ENCODE data around the gene LRRC73. TPM values are rescaled to one million over a fixed set of nuclear protein-coding genes. Genes with fewer than 3 reads are reported as not detected.
"Not testable (repeated sequence)": the region's sequence is repeated elsewhere in the genome, so short reads cannot be mapped to it uniquely, and the experiment has no call there.

Gene LRRC73
- polyA plus RNA-seq, 2 donors: 0.14 to 0.24 TPM

- Histone ChIP-seq H3K27me3 (ENCODE audit: control insufficient read depth in 1 of 2, insufficient read depth in 2 of 2, low read length in 2 of 2) (no peaks in the 10 kb centered on the region), H3K4me3 (ENCODE audit: low read depth in 1 of 2, low read length in 2 of 2) (no peak overlapping the region), H3K4me1 (ENCODE audit: control insufficient read depth in 2 of 2, insufficient read depth in 2 of 2, low read length in 1 of 2) (peaks cover 0 to 5% of the 10 kb centered on the region in 2 donors), H3K36me3 (ENCODE audit: control insufficient read depth in 2 of 2, insufficient read depth in 2 of 2, low read length in 1 of 2) (peaks cover 4 to 47% of the 10 kb centered on the region in 2 donors), H3K9me3 (ENCODE audit: control insufficient read depth in 2 of 2, insufficient read depth in 1 of 2, low read depth in 1 of 2, low read length in 1 of 2) (peaks cover 0 to 2% of the 10 kb centered on the region in 2 donors), H3K27ac (ENCODE audit: low read depth in 2 of 2, low read length in 1 of 2) (no peak overlapping the region)
- 92% methylated on average over 26 of the region's 26 CpGs for WGBS, 2 donors
Observed at GRCh38 chr6:43504756-43505593, 5.2 kb downstream of the LRRC73 start.

GRCh38 chr6:43503443-43503842 lies 6.7 kb downstream of the LRRC73 start:
- Histone ChIP-seq H3K36me3 (ENCODE audit: control insufficient read depth in 2 of 2, insufficient read depth in 2 of 2, low read length in 1 of 2) (peaks cover 12 to 62% of the 10 kb centered on the region in 2 donors), H3K4me3 (ENCODE audit: low read depth in 1 of 2, low read length in 2 of 2) (no peak overlapping the region), H3K4me1 (ENCODE audit: control insufficient read depth in 2 of 2, insufficient read depth in 2 of 2, low read length in 1 of 2) (peaks cover 0 to 2% of the 10 kb centered on the region in 2 donors), H3K9me3 (ENCODE audit: control insufficient read depth in 2 of 2, insufficient read depth in 1 of 2, low read depth in 1 of 2, low read length in 1 of 2) (peaks cover 0 to 2% of the 10 kb centered on the region in 2 donors), H3K27ac (ENCODE audit: low read depth in 2 of 2, low read length in 1 of 2) (no peak overlapping the region), H3K27me3 (ENCODE audit: control insufficient read depth in 1 of 2, insufficient read depth in 2 of 2, low read length in 2 of 2) (no peaks in the 10 kb centered on the region)
- WGBS, 2 donors: 85 to 87% methylated on average over 8 of the region's 8 CpGs

- H3K4me3 ChIP-seq (ENCODE audit: low read depth in 1 of 2, low read length in 2 of 2): no peak overlapping the region
- H3K27ac ChIP-seq (ENCODE audit: low read depth in 2 of 2, low read length in 1 of 2): no peak overlapping the region
- peaks cover 0 to 2% of the 10 kb centered on the region in 2 donors for H3K4me1 ChIP-seq (ENCODE audit: control insufficient read depth in 2 of 2, insufficient read depth in 2 of 2, low read length in 1 of 2)
- H3K27me3 ChIP-seq (ENCODE audit: control insufficient read depth in 1 of 2, insufficient read depth in 2 of 2, low read length in 2 of 2): no peaks in the 10 kb centered on the region
- peaks cover 0 to 2% of the 10 kb centered on the region in 2 donors for H3K9me3 ChIP-seq (ENCODE audit: control insufficient read depth in 2 of 2, insufficient read depth in 1 of 2, low read depth in 1 of 2, low read length in 1 of 2)
- H3K36me3 ChIP-seq (ENCODE audit: control insufficient read depth in 2 of 2, insufficient read depth in 2 of 2, low read length in 1 of 2): peaks cover 12 to 65% of the 10 kb centered on the region in 2 donors
- 64 to 75% methylated on average over 4 of the region's 4 CpGs for WGBS, 2 donors
Observed at GRCh38 chr6:43502666-43503065, 7.5 kb downstream of the LRRC73 start.

GRCh38 chr6:43500921-43501320 lies 9.2 kb downstream of the LRRC73 start:
- H3K27ac ChIP-seq (ENCODE audit: low read depth in 2 of 2, low read length in 1 of 2): no peak overlapping the region
- peaks cover 0 to 2% of the 10 kb centered on the region in 2 donors for H3K9me3 ChIP-seq (ENCODE audit: control insufficient read depth in 2 of 2, insufficient read depth in 1 of 2, low read depth in 1 of 2, low read length in 1 of 2)
- H3K36me3 ChIP-seq (ENCODE audit: control insufficient read depth in 2 of 2, insufficient read depth in 2 of 2, low read length in 1 of 2): peaks cover 12 to 65% of the 10 kb centered on the region in 2 donors
- WGBS, 2 donors: 98% methylated on average over 3 of the region's 3 CpGs
- no peaks in the 10 kb centered on the region for H3K27me3 ChIP-seq (ENCODE audit: control insufficient read depth in 1 of 2, insufficient read depth in 2 of 2, low read length in 2 of 2)
- no peak overlapping the region for H3K4me3 ChIP-seq (ENCODE audit: low read depth in 1 of 2, low read length in 2 of 2)
- peaks cover 4 to 7% of the 10 kb centered on the region in 2 donors for H3K4me1 ChIP-seq (ENCODE audit: control insufficient read depth in 2 of 2, insufficient read depth in 2 of 2, low read length in 1 of 2)

GRCh38 chr6:43499028-43499815 lies 10.9 kb downstream of the LRRC73 start:
- WGBS, 2 donors: 81 to 82% methylated on average over 12 of the region's 12 CpGs
- H3K36me3 ChIP-seq (ENCODE audit: control insufficient read depth in 2 of 2, insufficient read depth in 2 of 2, low read length in 1 of 2): peaks cover 12 to 51% of the 10 kb centered on the region in 2 donors
- no peaks in the 10 kb centered on the region for H3K27me3 ChIP-seq (ENCODE audit: control insufficient read depth in 1 of 2, insufficient read depth in 2 of 2, low read length in 2 of 2)
- no peak overlapping the region for H3K27ac ChIP-seq (ENCODE audit: low read depth in 2 of 2, low read length in 1 of 2)
- peaks cover 4 to 21% of the 10 kb centered on the region in 2 donors for H3K4me1 ChIP-seq (ENCODE audit: control insufficient read depth in 2 of 2, insufficient read depth in 2 of 2, low read length in 1 of 2)
- H3K4me3 ChIP-seq (ENCODE audit: low read depth in 1 of 2, low read length in 2 of 2): no peak overlapping the region
- H3K9me3 ChIP-seq (ENCODE audit: control insufficient read depth in 2 of 2, insufficient read depth in 1 of 2, low read depth in 1 of 2, low read length in 1 of 2): peaks cover 0 to 2% of the 10 kb centered on the region in 2 donors

GRCh38 chr6:43498291-43498690 lies 11.9 kb downstream of the LRRC73 start:
- H3K9me3 ChIP-seq (ENCODE audit: control insufficient read depth in 2 of 2, insufficient read depth in 1 of 2, low read depth in 1 of 2, low read length in 1 of 2); H3K27me3 ChIP-seq (ENCODE audit: control insufficient read depth in 1 of 2, insufficient read depth in 2 of 2, low read length in 2 of 2); H3K27ac ChIP-seq (ENCODE audit: low read depth in 2 of 2, low read length in 1 of 2); H3K4me3 ChIP-seq (ENCODE audit: low read depth in 1 of 2, low read length in 2 of 2): not testable (repeated sequence)
- 94 to 95% methylated on average over 5 of the region's 5 CpGs for WGBS, 2 donors
- H3K36me3 ChIP-seq (ENCODE audit: control insufficient read depth in 2 of 2, insufficient read depth in 2 of 2, low read length in 1 of 2): peaks cover 12 to 45% of the 10 kb centered on the region in 2 donors
- peaks cover 4 to 23% of the 10 kb centered on the region in 2 donors for H3K4me1 ChIP-seq (ENCODE audit: control insufficient read depth in 2 of 2, insufficient read depth in 2 of 2, low read length in 1 of 2)

- Histone ChIP-seq H3K27ac (ENCODE audit: low read depth in 2 of 2, low read length in 1 of 2) (no peak overlapping the region), H3K4me1 (ENCODE audit: control insufficient read depth in 2 of 2, insufficient read depth in 2 of 2, low read length in 1 of 2) (peaks cover 4 to 23% of the 10 kb centered on the region in 2 donors), H3K9me3 (ENCODE audit: control insufficient read depth in 2 of 2, insufficient read depth in 1 of 2, low read depth in 1 of 2, low read length in 1 of 2) (no peaks in the 10 kb centered on the region), H3K27me3 (ENCODE audit: control insufficient read depth in 1 of 2, insufficient read depth in 2 of 2, low read length in 2 of 2) (no peaks in the 10 kb centered on the region), H3K36me3 (ENCODE audit: control insufficient read depth in 2 of 2, insufficient read depth in 2 of 2, low read length in 1 of 2) (peaks cover 12 to 39% of the 10 kb centered on the region in 2 donors), H3K4me3 (ENCODE audit: low read depth in 1 of 2, low read length in 2 of 2) (no peak overlapping the region)
- WGBS, 2 donors: 92 to 93% methylated on average over 12 of the region's 12 CpGs
Observed at GRCh38 chr6:43497689-43498088, 12.5 kb downstream of the LRRC73 start.

GRCh38 chr6:43497129-43497396 lies 13.1 kb downstream of the LRRC73 start:
- H3K9me3 ChIP-seq (ENCODE audit: control insufficient read depth in 2 of 2, insufficient read depth in 1 of 2, low read depth in 1 of 2, low read length in 1 of 2): no peaks in the 10 kb centered on the region
- peaks cover 8 to 29% of the 10 kb centered on the region in 2 donors for H3K4me1 ChIP-seq (ENCODE audit: control insufficient read depth in 2 of 2, insufficient read depth in 2 of 2, low read length in 1 of 2)
- 71 to 82% methylated on average over 6 of the region's 6 CpGs for WGBS, 2 donors
- peaks cover 12 to 33% of the 10 kb centered on the region in 2 donors for H3K36me3 ChIP-seq (ENCODE audit: control insufficient read depth in 2 of 2, insufficient read depth in 2 of 2, low read length in 1 of 2)
- no peaks in the 10 kb centered on the region for H3K27me3 ChIP-seq (ENCODE audit: control insufficient read depth in 1 of 2, insufficient read depth in 2 of 2, low read length in 2 of 2)
- no peak overlapping the region for H3K4me3 ChIP-seq (ENCODE audit: low read depth in 1 of 2, low read length in 2 of 2)
- H3K27ac ChIP-seq (ENCODE audit: low read depth in 2 of 2, low read length in 1 of 2): peak overlapping the region in 1 of 2 donors; percentile 29

GRCh38 chr6:43496370-43497128 lies 13.6 kb downstream of the LRRC73 start:
- Histone ChIP-seq H3K4me1 (ENCODE audit: control insufficient read depth in 2 of 2, insufficient read depth in 2 of 2, low read length in 1 of 2) (peaks cover 8 to 33% of the 10 kb centered on the region in 2 donors), H3K4me3 (ENCODE audit: low read depth in 1 of 2, low read length in 2 of 2) (no peak overlapping the region), H3K27ac (ENCODE audit: low read depth in 2 of 2, low read length in 1 of 2) (peak overlapping the region; percentile 29 to 56), H3K9me3 (ENCODE audit: control insufficient read depth in 2 of 2, insufficient read depth in 1 of 2, low read depth in 1 of 2, low read length in 1 of 2) (no peaks in the 10 kb centered on the region), H3K27me3 (ENCODE audit: control insufficient read depth in 1 of 2, insufficient read depth in 2 of 2, low read length in 2 of 2) (no peaks in the 10 kb centered on the region), H3K36me3 (ENCODE audit: control insufficient read depth in 2 of 2, insufficient read depth in 2 of 2, low read length in 1 of 2) (peaks cover 12 to 33% of the 10 kb centered on the region in 2 donors)
- WGBS, 2 donors: 32 to 48% methylated on average over 18 of the region's 18 CpGs
